DOHH2 (cell line): ENCODE measurements around the gene EIF4B.

Experiments
- H3F3A ChIP-seq: fragments of 200-600 bp; sonication (generic), shearing (Covaris generic); 2 replicates; pipeline ENCODE4 v1.6.0; 2016; ENCODE audit warnings: antibody characterized with exemption, mild to moderate bottlenecking; ENCODE audit not compliant: control insufficient read depth, insufficient read depth
- H3K27ac ChIP-seq: fragments of 200-600 bp; sonication (generic); 2 replicates; pipeline ENCODE4 v1.5.1; 2014; ENCODE audit warnings: low read depth, mild to moderate bottlenecking, low read length, moderate library complexity
- H3K27me3 ChIP-seq: fragments of 200-600 bp; sonication (generic); 2 replicates; pipeline ENCODE4 v1.6.1; 2014; ENCODE audit warnings: mild to moderate bottlenecking, low read length, mixed read lengths; ENCODE audit not compliant: control insufficient read depth
- H3K36me3 ChIP-seq: fragments of 200-600 bp; sonication (generic); 2 replicates; pipeline ENCODE4 v1.6.1; 2014; ENCODE audit warnings: mild to moderate bottlenecking, low read length, moderate library complexity, mixed read lengths; ENCODE audit not compliant: control insufficient read depth
- H3K4me1 ChIP-seq: fragments of 200-600 bp; sonication (generic); 2 replicates; pipeline ENCODE4 v1.6.1; 2014; ENCODE audit warnings: mild to moderate bottlenecking, low read length, mixed read lengths; ENCODE audit not compliant: control insufficient read depth
- H3K4me2 ChIP-seq: fragments of 200-600 bp; sonication (generic); 2 replicates; pipeline ENCODE4 v1.6.0; 2014; ENCODE audit warnings: mild to moderate bottlenecking, low read length, moderate library complexity
- H3K4me3 ChIP-seq: fragments of 200-600 bp; sonication (generic); 2 replicates; pipeline ENCODE4 v1.5.1; 2014; ENCODE audit warnings: mild to moderate bottlenecking, low read length, mixed read lengths
- H3K79me2 ChIP-seq: fragments of 200-600 bp; sonication (generic); 2 replicates; pipeline ENCODE4 v1.6.1; 2014; ENCODE audit warnings: mild to moderate bottlenecking, low read length, mixed read lengths; ENCODE audit not compliant: control insufficient read depth
- H3K9me2 ChIP-seq: fragments of 200-600 bp; sonication (generic); replicated peaks from 2 replicates; pipeline ENCODE4 v1.6.1; 2014; ENCODE audit warnings: mild to moderate bottlenecking, low read length, mixed read lengths; ENCODE audit not compliant: control insufficient read depth
- H3K9me3 ChIP-seq: fragments of 200-600 bp; sonication (generic); 2 replicates; pipeline ENCODE4 v1.6.1; 2014; ENCODE audit warnings: antibody characterized with exemption, low read length, mixed read lengths; ENCODE audit not compliant: control insufficient read depth, insufficient read depth
- H4K20me1 ChIP-seq: fragments of 200-600 bp; sonication (generic); 2 replicates; pipeline ENCODE4 v1.6.0; 2014; ENCODE audit warnings: low read depth, mild to moderate bottlenecking, antibody characterized with exemption, low read length, moderate library complexity; ENCODE audit not compliant: control insufficient read depth, insufficient read depth
- CTCF ChIP-seq: fragments of 200-600 bp; sonication (generic); IDR thresholded peaks from one replicate; pipeline ENCODE4 v1.5.1; 2014; ENCODE audit warnings: antibody characterized with exemption, mild to moderate bottlenecking, low read depth, low read length; ENCODE audit not compliant: poor library complexity, severe bottlenecking
- EZH2phosphoT487 ChIP-seq: fragments of 200-600 bp; sonication (generic); IDR thresholded peaks from 2 replicates; pipeline ENCODE4 v1.6.1; 2017; ENCODE audit warnings: borderline replicate concordance, mild to moderate bottlenecking, antibody characterized with exemption, low read length, moderate library complexity, mixed read lengths

The EIF4B gene

GRCh38 chr12:52976574-52977071 is 29.6 kb upstream of the EIF4B start:
- H3K36me3 ChIP-seq, result no peaks in the 10 kb centered on the region
- H3K4me1 ChIP-seq, result no peaks in the 10 kb centered on the region
- no peaks in the 10 kb centered on the region for H3K9me2 ChIP-seq
- no peaks in the 10 kb centered on the region for H3F3A ChIP-seq
- H3K27ac ChIP-seq, result no peak overlapping the region
- no peak overlapping the region for H3K4me3 ChIP-seq
- peaks cover 8% of the 10 kb centered on the region; the same call in 1 of the 2 replicates for H3K27me3 ChIP-seq
- H3K9me3 ChIP-seq, result no peaks in the 10 kb centered on the region
- TF ChIP-seq CTCF (no peak), EZH2phosphoT487 (no peak)
- no peaks in the 10 kb centered on the region for H3K79me2 ChIP-seq
- H4K20me1 ChIP-seq, result no peaks in the 10 kb centered on the region
- no peak overlapping the region for H3K4me2 ChIP-seq

DNA sequence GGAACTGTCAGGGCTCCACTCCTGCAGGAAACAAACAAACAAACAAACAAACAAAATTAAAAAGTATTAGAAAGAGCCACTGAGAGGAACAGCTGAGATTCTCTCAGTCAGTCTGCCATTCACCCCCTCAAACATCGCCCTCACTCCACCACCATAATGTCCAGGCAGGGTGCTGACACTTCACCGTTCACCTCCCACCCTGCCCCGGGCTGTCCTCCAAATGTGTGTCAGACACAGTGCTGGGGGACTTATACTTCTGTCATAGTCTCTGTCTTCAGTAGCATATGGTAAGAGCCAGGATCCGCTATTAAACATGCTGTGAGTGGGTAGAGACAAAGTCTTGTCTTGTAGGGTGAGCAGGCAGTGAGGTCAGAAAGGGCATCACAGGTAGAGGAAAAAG is 29.1 kb upstream of the EIF4B start:
- Histone ChIP-seq H3K4me2 (no peak overlapping the region), H3K9me2 (no peaks in the 10 kb centered on the region), H3K4me1 (no peaks in the 10 kb centered on the region), H3K4me3 (no peak overlapping the region), H4K20me1 (no peaks in the 10 kb centered on the region), H3K36me3 (no peaks in the 10 kb centered on the region), H3K27me3 (peaks cover 8% of the 10 kb centered on the region; the same call in 1 of the 2 replicates), H3K9me3 (no peaks in the 10 kb centered on the region), H3K79me2 (no peaks in the 10 kb centered on the region), H3K27ac (no peak overlapping the region), H3F3A (no peaks in the 10 kb centered on the region)
- TF ChIP-seq EZH2phosphoT487, result no peak
- TF ChIP-seq CTCF, result no peak

- H3F3A ChIP-seq, result no peaks in the 10 kb centered on the region
- H3K27me3 ChIP-seq, result peaks cover 8% of the 10 kb centered on the region
- H3K4me2 ChIP-seq, result no peak overlapping the region
- no peaks in the 10 kb centered on the region for H3K79me2 ChIP-seq
- H3K27ac ChIP-seq, result no peak overlapping the region
- H4K20me1 ChIP-seq, result no peaks in the 10 kb centered on the region
- no peaks in the 10 kb centered on the region for H3K9me3 ChIP-seq
- H3K4me3 ChIP-seq, result no peak overlapping the region
- H3K36me3 ChIP-seq, result no peaks in the 10 kb centered on the region
- H3K4me1 ChIP-seq, result no peaks in the 10 kb centered on the region
- no peak for TF ChIP-seq EZH2phosphoT487
- TF ChIP-seq CTCF, result no peak
- H3K9me2 ChIP-seq, result no peaks in the 10 kb centered on the region
These were observed 26.1 kb upstream of the EIF4B start for GRCh38 chr12:52980096-52980649.
